HPDE6-E6E7 (cell line): Measurements from ENCODE around the gene SEC14L3.
A peak's percentile ranks its signal among the peaks of the same experiment; 100 is the strongest.

Experiments
- DNase-seq: peaks from one replicate; pipeline ENCODE4 v3.0.0; 2011; ENCODE audit warnings: missing footprints; ENCODE audit errors: extremely low spot score

SEC14L3 gene

DNA sequence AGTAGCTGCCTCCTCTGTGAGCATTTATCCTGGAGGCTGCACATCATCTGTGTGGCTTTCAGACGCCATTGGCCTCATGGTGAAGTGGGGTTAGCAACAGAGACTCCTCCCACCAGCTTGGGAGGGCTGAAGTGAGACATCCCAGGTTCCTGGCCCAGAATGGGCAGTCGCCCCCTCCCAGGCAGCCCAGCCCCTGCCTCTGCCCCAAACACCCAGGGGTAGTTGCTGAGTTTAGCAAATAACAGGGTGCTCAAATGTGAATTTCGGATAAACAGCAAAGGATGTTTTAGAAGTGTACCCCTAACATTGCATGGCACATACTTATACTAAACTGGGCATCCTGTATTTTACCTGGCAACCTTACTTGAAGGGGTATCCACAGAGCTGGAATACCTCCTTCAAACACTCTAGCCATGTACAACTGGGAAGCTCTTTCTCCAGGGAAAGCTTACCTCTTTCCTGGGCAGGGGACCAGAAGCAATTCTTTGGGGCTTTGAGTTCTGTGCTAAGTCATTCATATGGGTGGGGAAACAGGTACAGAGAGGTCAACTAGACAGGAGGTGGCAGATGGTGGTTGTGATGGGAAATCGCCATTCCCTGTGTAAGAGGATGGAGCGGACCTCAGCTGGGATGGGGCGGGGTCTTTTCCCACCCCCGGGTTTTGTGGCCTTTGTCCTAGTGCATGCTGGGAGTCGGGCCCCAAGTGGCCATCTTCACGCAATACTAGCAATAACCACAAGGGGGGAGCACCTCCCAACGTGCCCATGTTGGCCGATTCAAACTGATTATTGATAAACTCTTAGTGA lies 27.0 kb downstream of the SEC14L3 start:
- DNase-seq, result peak; percentile 64

GRCh38 chr22:30441088-30441487 lies 30.7 kb downstream of the SEC14L3 start:
- DNase-seq, result no peak

- DNase-seq, result no peak
Observed at GRCh38 chr22:30439836-30440235, 32.0 kb downstream of the SEC14L3 start.

DNA sequence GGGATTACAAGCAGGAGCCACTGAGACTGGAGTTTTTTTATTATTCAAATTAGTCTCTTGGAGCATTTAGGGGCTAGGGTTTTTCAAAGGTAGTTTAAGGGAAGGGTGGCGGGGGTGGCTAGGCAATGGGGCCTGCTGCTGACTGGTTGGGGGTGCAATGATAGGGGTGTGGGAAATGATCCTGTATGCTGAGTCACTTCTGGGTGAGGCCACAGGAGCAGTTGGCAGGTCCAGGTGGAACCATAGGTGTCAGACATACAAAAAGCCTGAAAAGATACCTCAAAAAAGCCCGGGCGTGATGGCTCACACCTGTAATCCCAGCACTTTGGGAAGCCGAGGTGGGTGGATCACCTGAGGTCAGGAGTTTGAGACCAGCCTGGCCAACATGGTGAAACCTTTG lies 32.6 kb downstream of the SEC14L3 start:
- DNase-seq, result no peak

- DNase-seq, result no peak
Observed at GRCh38 chr22:30438559-30438958, 33.3 kb downstream of the SEC14L3 start.

GRCh38 chr22:30436196-30436595 lies 35.6 kb downstream of the SEC14L3 start:
- no peak for DNase-seq

GRCh38 chr22:30435674-30436126 lies 36.1 kb downstream of the SEC14L3 start:
- DNase-seq, result no peak

GRCh38 chr22:30434843-30435242 lies 37.0 kb downstream of the SEC14L3 start:
- DNase-seq, result no peak

DNA sequence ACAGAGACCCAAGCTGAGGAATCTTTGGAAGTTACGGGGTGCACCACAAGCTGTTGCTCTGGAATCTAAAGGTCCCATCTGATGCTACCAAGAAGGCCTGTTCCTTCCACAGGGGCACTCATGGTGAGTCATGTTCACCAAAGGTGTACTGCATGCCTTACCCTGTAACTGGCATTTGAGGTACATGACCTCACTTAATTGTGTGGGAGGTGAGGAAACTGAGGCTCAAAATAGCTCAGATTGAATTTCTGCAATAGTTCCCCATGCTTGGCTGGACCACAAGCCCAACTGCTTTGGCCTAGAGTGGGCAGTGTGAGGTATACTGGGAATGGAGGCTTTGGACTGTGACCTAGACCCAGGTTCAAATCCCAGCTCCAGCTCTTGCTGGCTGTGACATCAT lies 38.0 kb downstream of the SEC14L3 start:
- DNase-seq, result no peak

- no peak for DNase-seq
Observed at GRCh38 chr22:30433227-30433626, 38.6 kb downstream of the SEC14L3 start.

DNA sequence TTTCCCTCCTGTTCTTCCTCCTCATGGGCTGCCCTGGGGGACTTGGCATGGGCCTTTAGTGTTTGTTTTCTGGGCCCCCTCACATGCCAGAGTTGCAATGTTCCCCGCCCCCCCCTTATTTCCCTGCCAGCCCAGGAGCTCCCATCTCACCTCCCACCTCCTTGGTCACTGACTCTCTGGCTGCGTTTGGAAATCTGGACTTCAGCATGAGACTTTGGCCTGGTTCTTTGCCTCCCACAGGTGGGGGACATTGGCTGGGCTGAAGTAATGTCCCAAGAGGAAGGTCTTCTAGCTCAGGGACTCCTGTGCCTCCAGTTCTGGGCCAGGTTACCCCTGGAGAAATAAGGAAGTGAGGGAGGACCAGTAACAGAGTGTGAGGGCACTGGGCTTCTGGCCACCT lies 39.3 kb downstream of the SEC14L3 start:
- DNase-seq, result no peak

DNA sequence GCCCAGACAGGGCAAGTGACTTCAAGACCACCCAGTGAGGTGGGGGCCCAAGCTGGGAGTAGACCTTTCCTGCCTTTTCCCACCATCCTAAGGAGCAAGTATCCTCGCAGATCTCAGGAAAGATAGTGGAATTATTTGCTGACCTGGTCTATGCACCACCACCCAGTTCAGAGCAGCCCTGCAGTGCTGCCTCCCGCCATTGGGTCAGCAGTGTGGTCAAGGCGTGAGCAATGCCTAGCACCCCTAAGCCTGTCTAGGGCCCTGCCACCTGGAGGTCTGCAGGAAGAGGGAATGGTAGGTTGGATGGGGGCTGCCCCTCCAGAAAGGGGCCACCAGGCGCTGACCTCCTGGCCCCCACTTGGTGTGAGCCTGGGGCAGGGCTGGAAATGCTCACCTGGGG lies 39.7 kb downstream of the SEC14L3 start:
- DNase-seq, result no peak

GRCh38 chr22:30430933-30431332 lies 40.9 kb downstream of the SEC14L3 start:
- DNase-seq, result no peak

DNA sequence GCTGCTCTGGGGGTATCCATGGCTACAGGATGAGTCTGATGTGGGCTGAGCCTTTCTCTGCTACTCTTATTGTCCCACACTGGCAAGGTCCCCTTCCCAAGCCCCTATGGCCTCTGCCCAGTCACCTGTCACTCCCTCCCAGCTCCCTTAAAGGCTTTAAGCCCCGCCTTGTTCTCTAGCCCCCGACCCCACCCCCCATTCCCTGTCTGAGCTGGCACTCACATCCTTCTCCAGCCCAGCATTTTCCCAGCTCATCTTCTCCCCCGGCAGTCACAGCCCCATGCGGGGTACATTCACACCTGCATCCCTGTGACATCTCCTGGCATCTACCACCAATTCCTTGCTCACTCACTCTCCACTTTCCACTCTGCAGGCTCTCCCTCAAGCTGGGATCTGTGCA lies 41.9 kb downstream of the SEC14L3 start:
- no peak for DNase-seq

GRCh38 chr22:30427871-30428270 lies 43.9 kb downstream of the SEC14L3 start:
- no peak for DNase-seq

DNA sequence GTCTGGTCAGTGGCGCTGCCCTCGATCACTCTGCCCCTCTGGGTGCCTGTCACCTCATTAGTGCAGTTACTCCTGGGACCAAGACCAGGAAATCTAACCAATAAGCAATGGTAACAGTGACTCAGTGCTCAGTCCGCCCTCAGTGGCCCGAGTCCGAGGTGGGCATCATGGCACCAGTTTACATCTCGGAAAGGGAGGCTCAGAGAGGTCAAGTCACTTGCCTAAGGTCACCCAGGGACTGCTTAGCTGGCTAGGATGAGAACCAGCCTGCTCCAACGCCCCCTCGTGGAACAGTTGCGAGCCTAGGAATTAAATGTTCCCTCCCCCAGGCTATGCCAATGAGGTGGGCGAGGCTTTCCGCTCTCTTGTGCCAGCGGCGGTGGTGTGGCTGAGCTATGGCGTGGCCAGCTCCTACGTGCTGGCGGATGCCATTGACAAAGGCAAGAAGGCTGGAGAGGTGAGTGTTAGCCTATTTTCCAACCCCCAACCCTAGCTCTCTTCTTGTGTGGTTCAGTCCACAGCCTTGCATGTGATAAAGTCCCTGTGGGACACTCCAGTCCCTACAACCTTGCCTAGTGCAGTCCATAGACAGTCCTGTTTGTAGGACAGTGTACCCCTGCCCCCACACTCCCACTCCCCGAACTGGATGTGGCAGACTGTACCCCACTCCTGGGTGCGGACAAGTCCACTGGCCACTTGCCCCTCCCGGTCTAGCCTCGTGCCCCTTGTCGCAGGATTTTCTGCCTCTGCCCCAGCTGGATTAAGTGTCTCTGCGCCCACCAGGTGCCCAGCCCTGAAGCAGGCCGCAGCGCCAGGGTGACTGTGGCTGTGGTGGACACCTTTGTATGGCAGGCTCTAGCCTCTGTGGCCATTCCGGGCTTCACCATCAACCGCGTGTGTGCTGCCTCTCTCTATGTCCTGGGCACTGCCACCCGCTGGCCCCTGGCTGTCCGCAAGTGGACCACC lies 45.1 kb downstream of the SEC14L3 start:
- DNase-seq, result no peak

- DNase-seq, result no peak
Observed at GRCh38 chr22:30425616-30426387, 46.0 kb downstream of the SEC14L3 start, which contains the start of gene MTFP1. MTFP1 (plus strand) TSS chr22:30425768; CDS start chr22:30425880, 112 bp downstream.

GRCh38 chr22:30425327-30425615 lies 46.5 kb downstream of the SEC14L3 start:
- no peak for DNase-seq

DNA sequence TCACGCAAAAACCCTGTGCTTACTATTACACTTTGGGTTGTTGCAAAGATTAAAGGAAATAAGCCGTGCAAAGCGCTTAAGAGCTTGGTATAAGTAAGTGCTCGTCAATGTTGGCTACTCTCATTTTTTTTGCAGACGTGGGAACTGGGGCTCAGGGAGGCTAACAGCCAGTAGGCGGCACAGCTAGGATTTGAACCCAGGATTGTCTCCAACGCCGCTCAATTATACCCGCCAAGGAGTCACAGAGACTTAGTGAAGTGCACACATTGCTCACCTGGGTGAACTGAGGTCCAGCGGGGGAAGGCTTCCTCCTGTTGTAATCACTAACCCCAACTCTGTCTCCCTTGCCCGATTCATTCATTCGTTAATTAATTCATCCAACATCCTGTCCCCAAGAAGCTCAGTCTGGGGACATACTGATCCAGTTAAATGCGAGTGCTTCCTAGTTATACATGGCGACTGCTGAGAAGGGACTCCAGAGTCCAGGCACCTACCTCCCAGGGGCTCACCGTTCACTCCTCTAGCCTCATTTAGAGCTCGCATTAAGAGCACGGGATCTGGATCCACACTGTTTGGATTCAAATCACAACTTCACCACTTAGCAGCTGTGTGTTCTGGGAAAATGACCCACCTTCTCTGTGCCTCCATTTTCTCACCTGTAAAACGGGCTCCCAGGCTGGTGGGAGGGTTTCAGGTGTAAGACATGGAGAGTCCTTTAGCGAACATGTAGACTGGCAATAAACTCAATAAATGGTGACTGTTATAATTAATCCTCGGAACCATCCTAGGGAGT lies 47.1 kb downstream of the SEC14L3 start:
- DNase-seq, result no peak

- DNase-seq, result peak; percentile 87
Observed at GRCh38 chr22:30423959-30424533, 47.8 kb downstream of the SEC14L3 start.
